Hematopoietic multipotent progenitor cell treated with erythropoietin and hydrocortisone succinate and interleukin-3 and kit ligand, for 17 days (in vitro differentiated cells): ENCODE measurements around the gene PNKD.
"Not testable (repeated sequence)": the region's sequence is repeated elsewhere in the genome, so short reads cannot be mapped to it uniquely, and the experiment has no call there.

ENCODE experiments used
- DNase-seq: peaks from one replicate; pipeline ENCODE4 v3.0.0-alpha.2; 2015; ENCODE audit warnings: low spot score

Gene PNKD

GRCh38 chr2:218291318-218292047, 21.2 kb downstream of the PNKD start:
- peak; percentile 74 for DNase-seq

GRCh38 chr2:218292048-218293014, 22.0 kb downstream of the PNKD start, which contains the start of gene TMBIM1:
TSS of gene TMBIM1 (minus strand) at chr2:218292503. CDS start at chr2:218282141, 10,362 bp downstream.
- peak; percentile 91 for DNase-seq

GRCh38 chr2:218293715-218294429, 23.6 kb downstream of the PNKD start:
- DNase-seq, result no peak

- DNase-seq, result no peak
These were observed 24.2 kb downstream of the PNKD start for GRCh38 chr2:218294430-218295022.

- DNase-seq, result no peak
These were observed 24.7 kb downstream of the PNKD start for GRCh38 chr2:218295029-218295428.

GRCh38 chr2:218296200-218296599, 25.9 kb downstream of the PNKD start:
- no peak for DNase-seq

- DNase-seq, result no peak
These were observed 26.5 kb downstream of the PNKD start for GRCh38 chr2:218296847-218297246.

GRCh38 chr2:218298314-218298875, 28.1 kb downstream of the PNKD start:
- no peak for DNase-seq

- DNase-seq, result no peak
These were observed 29.8 kb downstream of the PNKD start for GRCh38 chr2:218300141-218300540.

GRCh38 chr2:218301176-218301819, 31.0 kb downstream of the PNKD start:
- DNase-seq, result peak; percentile 93

GRCh38 chr2:218305383-218305782, 35.1 kb downstream of the PNKD start:
- DNase-seq, result no peak

GRCh38 chr2:218306184-218306920, 36.0 kb downstream of the PNKD start:
- no peak for DNase-seq

- no peak for DNase-seq
These were observed 37.2 kb downstream of the PNKD start for GRCh38 chr2:218307415-218308090.

- no peak for DNase-seq
These were observed 40.7 kb downstream of the PNKD start for GRCh38 chr2:218310853-218311540.

- not testable (repeated sequence) for DNase-seq
These were observed 41.4 kb downstream of the PNKD start for GRCh38 chr2:218311541-218312266.

GRCh38 chr2:218312267-218312756, 42.0 kb downstream of the PNKD start:
- DNase-seq, result no peak

GRCh38 chr2:218313356-218313755, 43.0 kb downstream of the PNKD start:
- no peak for DNase-seq

- DNase-seq, result not testable (repeated sequence)
These were observed 44.4 kb downstream of the PNKD start for GRCh38 chr2:218314764-218315163.
